ENCODE results near the gene THOC5.

DNA sequence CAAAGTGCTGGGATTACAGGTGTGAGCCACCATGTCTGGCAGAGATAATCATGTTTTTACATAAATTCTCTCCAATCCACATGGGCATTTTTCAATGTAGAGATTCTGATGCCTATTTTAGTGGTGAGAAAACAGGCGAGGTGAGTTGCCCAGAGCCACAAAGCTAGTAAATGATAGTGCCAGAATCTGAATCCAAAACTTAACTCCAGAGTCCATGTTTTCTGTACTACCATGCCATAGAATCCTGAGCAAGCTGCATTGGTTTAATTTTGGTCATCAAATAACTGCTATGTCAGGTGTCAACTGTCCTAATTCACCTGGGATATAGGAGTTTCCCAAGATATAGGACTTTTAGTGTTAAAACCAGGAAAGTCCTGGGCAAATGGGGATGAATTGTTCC is 59.9 kb downstream of the THOC5 start:
- TF ChIP-seq ZNF792 (tag by site-specific recombination; IDR thresholded peaks at IDR 0.05), result no peak
- TF ChIP-seq, protein P1, sequence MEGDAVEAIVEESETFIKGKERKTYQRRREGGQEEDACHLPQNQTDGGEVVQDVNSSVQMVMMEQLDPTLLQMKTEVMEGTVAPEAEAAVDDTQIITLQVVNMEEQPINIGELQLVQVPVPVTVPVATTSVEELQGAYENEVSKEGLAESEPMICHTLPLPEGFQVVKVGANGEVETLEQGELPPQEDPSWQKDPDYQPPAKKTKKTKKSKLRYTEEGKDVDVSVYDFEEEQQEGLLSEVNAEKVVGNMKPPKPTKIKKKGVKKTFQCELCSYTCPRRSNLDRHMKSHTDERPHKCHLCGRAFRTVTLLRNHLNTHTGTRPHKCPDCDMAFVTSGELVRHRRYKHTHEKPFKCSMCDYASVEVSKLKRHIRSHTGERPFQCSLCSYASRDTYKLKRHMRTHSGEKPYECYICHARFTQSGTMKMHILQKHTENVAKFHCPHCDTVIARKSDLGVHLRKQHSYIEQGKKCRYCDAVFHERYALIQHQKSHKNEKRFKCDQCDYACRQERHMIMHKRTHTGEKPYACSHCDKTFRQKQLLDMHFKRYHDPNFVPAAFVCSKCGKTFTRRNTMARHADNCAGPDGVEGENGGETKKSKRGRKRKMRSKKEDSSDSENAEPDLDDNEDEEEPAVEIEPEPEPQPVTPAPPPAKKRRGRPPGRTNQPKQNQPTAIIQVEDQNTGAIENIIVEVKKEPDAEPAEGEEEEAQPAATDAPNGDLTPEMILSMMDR (tag by site-specific recombination; IDR thresholded peaks at IDR 0.05), result no peak
- TF ChIP-seq ZNF510 (tag by site-specific recombination; IDR thresholded peaks at IDR 0.05; ENCODE audit: insufficient replicate concordance), result no peak
- no peak for TF ChIP-seq ZNF707 (tag by site-specific recombination; IDR thresholded peaks at IDR 0.05)
- no peak for TF ChIP-seq ZSCAN23 (tag by site-specific recombination; IDR thresholded peaks at IDR 0.05)
- no peak for TF ChIP-seq ZNF146 (tag by site-specific recombination; IDR thresholded peaks at IDR 0.05)
- TF ChIP-seq, protein P2, sequence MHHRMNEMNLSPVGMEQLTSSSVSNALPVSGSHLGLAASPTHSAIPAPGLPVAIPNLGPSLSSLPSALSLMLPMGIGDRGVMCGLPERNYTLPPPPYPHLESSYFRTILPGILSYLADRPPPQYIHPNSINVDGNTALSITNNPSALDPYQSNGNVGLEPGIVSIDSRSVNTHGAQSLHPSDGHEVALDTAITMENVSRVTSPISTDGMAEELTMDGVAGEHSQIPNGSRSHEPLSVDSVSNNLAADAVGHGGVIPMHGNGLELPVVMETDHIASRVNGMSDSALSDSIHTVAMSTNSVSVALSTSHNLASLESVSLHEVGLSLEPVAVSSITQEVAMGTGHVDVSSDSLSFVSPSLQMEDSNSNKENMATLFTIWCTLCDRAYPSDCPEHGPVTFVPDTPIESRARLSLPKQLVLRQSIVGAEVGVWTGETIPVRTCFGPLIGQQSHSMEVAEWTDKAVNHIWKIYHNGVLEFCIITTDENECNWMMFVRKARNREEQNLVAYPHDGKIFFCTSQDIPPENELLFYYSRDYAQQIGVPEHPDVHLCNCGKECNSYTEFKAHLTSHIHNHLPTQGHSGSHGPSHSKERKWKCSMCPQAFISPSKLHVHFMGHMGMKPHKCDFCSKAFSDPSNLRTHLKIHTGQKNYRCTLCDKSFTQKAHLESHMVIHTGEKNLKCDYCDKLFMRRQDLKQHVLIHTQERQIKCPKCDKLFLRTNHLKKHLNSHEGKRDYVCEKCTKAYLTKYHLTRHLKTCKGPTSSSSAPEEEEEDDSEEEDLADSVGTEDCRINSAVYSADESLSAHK (tag by site-specific recombination; IDR thresholded peaks at IDR 0.05), result no peak
- no peak for TF ChIP-seq ZNF24 (tag by site-specific recombination; IDR thresholded peaks at IDR 0.05)

Measured in HEK293 (cell line).